Epithelial cell of prostate (primary cell): Measurements from ENCODE around the gene FAM81A.
"Not testable (repeated sequence)": the region's sequence is repeated elsewhere in the genome, so short reads cannot be mapped to it uniquely, and the experiment has no call there.

ENCODE experiments used
- DNase-seq: peaks from one replicate; pipeline ENCODE4 v3.0.0-alpha.2; 2011; ENCODE audit warnings: low read depth, low spot score
- H3K27ac ChIP-seq: fragments of 450-650 bp; 2 replicates; pipeline ENCODE4 v1.5.1; 2017; ENCODE audit warnings: mild to moderate bottlenecking

FAM81A gene

DNA sequence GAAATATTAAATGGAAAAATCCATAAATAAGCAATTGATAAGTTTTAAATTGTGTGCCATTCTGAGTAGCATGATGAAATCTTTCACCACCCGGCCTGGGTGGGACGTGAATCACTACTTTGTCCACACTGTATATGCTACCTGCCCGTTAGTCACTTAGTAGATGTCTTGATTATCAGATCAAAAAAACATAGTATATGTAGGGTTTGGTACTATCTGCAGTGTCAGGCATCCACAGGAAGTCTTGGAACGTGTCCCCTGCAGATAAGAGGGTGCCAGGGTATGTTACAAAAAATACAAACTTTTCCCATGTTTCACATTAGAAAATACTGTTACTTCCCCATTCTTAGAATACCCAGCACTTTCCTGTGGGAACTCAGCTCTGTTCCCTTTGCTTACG is 35.2 kb downstream of the FAM81A start:
- no peak for DNase-seq
- no peak overlapping the region for H3K27ac ChIP-seq

DNA sequence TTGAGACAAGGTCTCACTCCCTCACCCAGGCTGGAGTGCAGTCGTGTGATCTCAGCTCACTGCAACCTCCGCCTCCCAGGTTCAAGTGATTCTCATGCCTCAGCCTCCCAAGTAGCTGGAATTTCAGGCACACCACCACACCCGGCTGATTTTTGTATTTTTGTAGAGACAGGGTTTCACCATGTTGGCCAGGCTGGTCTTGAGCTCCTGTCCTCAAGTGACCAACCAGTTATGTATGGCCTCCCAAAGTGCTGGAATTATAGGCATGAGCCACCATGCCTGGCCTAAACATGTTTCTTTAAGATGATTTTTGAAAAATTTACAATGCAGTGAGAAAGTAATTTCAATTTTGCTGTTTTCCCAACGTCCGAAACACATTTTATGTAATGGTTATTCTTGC is 37.2 kb downstream of the FAM81A start:
- H3K27ac ChIP-seq, DNase-seq: not testable (repeated sequence)

DNA sequence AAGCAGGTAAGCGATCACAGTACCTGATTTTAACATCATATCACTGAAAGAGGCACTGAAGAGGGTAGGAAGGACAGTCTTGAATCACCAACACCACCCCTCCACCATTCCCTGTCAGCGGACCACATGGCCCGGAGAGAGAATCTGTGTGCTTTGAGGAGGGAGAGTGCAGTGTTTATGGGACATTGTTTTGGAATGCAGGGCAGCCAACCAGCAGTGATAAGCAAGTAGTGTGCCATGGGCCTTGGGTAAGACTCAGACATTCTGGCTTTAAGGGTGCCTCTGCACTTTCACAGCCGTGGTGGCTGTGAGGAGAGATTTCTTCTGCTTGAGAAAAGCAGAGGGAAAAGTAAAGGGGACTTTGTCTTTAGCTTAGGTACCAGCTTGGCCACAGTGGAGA is 46.4 kb downstream of the FAM81A start:
- DNase-seq: no peak
- no peak overlapping the region for H3K27ac ChIP-seq

DNA sequence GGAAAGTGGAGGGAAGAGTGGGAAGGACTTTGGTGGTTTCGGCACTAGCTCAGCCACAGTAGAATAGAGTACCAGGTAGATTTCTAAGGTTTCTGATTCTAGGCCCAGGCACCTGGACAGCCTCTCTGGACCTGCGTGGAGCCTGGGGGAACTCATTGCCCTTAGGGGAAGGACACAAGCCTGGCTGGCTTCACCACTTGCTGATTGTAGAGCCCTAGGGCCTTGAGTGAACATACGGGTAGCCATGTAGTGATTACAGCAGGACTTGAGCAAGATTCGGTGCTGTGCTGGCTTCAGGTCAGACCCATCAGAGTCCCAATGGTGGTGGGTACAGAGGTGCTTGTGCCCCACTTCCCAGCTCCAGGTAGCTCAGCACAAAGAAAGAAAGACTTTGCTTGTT is 47.0 kb downstream of the FAM81A start:
- no peak overlapping the region for H3K27ac ChIP-seq
- DNase-seq: no peak

DNA sequence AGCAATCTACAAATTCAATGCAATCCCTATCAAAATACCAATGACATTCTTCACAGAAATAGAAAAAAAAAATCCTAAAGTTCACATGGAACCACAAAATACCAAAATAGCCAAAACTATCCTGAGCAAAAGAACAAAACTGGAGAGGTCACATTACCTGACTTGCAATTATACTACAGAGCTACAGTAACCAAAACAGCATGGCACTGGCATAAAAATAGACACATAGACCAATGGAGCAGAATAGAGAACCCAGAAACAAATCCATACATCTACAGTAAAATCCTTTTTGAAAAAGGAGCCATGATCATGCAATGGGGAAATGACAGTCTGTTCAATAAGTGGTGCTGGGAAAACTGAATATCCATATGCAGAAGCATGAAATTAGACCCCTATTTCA is 51.5 kb downstream of the FAM81A start:
- H3K27ac ChIP-seq, DNase-seq: not testable (repeated sequence)

DNA sequence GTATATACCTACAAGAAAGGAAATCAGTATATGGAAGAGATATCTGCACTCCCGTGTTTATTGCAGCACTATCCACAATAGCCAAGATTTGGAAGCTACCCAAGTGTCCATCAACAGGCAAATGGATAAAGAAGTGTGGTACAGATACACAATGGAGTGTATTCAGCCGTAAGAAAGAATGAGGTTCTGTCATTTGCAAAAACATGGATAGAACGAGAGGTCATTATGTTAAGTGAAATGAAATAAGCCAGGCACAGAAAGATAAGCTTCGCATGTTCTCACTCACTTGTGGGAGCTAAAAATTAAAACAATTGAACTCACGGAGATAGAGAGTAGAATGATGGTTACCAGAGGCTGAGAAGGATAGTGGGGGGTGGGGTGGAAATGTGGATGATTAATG is 53.1 kb downstream of the FAM81A start:
- H3K27ac ChIP-seq: no peak overlapping the region
- no peak for DNase-seq

DNA sequence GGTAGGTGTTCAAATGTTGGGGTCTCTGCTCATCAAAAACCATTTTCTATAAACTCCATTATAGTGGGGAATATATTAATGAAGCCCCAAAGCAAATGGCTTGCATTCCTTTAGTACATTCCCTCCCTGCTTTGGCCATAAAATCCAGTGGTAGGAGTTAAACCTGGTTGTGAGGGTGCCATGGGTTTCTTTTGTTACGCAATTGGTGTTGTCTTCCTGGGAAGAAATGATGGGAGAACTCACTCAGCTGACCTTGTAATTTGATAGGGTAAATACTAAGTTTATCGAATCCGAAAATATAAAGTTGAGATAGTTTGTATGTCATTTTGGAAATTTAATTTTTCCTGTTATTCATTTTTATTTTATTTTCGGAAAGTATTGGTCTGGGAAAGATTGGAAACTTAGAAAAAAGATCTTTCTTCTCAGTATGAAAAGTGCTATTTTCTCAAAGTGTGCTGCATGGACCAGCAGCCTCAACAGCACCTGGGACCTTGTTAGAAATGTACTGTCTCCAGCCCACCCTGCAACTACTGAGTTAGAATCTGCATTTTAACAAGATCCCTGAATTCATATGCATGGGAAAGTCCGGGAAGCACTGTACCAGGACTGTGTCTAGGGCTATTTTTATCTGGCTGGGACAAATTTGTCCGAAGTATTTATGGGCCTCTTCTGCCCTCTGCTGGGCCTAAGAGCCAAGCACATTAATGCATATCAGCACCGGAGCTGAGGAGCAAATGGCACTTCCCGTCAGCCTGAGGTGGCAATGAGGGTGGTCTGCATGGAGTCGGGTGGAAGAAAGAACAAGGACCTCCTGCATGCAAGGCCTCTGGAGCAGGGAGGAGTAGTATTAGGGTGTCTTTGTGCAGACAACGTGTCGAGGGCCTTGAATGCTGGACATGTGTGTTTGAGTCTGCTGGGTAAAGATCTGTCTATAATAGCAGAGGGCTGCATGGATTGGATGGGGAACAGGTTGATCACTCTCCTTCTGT is 54.7 kb downstream of the FAM81A start:
- no peak overlapping the region for H3K27ac ChIP-seq
- no peak for DNase-seq

DNA sequence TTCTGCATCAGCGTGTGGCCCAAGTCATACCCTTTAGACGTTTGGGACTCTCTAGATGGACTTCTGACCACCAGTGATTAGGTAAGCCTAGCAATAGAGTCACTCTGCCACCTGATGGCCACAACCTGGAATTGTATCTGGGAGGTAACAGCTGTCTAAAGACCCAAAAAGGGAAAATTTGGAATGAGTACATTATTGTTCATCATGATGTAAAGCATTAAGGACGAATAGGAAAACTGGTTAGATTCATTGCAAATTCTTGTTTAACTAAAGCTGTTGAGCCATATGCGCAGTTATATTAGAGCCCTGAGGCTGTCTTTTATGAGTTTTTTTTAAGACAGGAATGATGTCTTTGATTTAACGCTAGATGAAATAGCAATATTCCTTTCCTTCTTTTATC is 63.6 kb downstream of the FAM81A start:
- H3K27ac ChIP-seq: no peak overlapping the region
- no peak for DNase-seq

DNA sequence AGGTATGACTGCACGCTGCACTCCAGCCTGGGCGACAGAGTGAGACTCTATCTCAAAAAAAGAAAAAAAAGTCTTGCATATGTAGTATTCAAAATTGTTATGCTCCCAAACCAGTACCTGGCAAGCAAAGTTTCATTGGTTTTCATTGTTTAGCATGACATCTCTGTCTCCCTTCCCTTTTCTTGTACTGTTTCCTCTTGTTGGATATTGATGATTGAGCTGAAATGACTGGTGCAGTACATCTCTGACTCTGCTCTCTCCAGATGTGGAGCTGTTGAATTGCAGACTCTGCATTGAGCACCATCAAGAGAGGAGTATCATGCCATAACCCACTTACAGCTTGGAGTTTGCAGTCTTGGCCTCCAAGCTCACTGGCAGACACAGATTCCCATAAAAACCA is 77.2 kb downstream of the FAM81A start:
- DNase-seq: no peak
- no peak overlapping the region for H3K27ac ChIP-seq

DNA sequence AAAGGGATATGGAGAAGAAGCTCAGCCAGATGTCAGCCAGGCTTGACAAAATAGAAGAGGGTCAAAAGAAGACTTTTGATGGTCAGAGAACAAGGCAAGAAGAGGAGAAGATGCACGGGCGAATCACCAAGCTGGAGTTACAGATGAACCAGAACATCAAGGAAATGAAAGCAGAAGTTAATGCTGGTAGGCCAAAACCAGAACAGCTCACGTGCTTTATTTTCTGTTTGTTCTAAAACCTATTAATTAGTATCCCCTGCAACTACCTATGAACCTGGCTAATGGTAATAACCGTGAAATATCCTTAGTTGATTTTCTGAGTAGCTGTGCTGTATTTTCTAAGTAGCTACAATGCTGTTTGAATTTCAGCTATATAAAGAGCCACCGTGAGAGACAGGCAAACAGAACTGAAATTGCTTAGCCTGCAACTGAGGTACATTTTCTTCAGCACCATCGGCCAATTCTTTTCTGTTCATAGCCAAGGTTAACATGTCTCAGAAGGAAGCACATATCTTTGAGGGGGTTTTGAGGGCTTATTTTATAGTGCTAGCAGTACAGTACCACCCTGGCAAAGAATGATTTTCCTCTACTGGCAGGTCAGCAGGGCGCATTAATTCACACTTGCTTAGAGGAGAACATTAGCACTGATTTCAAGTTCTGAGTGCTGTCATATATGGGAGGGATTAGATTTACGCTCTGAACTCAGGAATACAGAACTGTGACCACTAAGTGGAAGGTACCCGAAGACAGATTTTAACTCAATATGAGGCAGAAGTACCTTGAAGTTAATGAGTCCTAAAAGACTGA is 78.9 kb downstream of the FAM81A start:
- H3K27ac ChIP-seq: no peak overlapping the region
- no peak for DNase-seq

DNA sequence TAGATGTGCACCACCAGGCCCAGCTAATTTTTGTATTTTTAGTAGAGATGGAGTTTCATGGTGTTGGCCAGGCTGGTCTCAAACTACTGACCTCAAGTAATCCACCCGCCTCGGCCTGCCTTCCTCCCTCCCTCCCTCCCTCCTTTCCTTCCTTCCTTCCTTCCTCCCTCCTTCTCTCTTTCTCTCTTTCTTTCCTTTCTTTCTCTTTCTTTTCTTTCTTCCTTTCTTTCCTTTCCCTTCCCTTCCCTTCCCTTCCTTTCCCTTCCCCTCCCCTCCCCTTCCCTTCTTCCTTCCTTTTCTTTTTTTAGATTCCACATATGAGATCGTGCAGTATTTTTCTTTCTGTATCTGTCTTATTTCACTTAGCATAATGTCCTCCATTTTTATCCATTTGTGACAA is 81.3 kb downstream of the FAM81A start:
- no peak overlapping the region for H3K27ac ChIP-seq
- no peak for DNase-seq

DNA sequence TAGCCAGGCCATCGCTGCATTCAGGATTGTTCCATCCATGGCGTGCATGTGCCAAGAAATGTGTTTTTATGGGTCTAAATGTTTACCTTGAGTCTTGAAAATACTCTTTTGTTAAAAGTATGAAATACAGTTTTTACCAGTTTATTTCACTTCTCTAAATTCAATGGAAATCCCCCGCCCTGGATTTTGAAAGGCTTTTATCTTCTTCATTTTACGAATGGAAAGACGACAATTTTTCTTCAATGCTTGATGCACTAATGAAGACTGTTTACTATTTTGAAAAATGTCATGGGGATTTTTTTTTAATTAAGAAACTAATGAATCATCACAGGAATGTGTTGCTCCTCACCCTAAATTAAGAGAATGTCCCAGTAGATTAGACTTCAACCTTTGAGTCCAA is 83.5 kb downstream of the FAM81A start:
- DNase-seq: no peak
- H3K27ac ChIP-seq: no peak overlapping the region

DNA sequence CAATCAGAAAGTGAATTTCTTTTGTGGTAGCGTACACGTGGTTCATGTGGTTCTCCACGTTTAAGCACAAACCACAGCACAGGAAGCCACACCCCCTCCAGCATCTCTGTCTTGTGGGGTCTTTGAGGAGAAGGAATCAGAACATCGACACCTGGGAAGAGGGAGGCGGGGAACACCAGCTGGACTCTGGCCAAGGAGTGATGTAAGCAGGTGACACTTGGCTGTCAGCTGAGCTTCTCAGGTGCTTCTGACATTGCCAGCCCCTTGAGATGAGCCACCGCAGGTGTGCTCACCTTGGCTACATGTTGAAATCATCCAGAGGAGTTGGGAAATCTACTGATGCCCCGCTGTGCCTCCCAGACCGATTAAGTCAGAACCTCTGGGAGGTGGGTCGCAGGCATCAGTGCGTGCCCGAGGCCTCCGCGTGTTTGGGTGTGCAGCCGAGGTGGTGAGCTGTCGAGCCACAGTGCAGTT is 85.0 kb downstream of the FAM81A start:
- H3K27ac ChIP-seq: no peak overlapping the region
- DNase-seq: no peak

DNA sequence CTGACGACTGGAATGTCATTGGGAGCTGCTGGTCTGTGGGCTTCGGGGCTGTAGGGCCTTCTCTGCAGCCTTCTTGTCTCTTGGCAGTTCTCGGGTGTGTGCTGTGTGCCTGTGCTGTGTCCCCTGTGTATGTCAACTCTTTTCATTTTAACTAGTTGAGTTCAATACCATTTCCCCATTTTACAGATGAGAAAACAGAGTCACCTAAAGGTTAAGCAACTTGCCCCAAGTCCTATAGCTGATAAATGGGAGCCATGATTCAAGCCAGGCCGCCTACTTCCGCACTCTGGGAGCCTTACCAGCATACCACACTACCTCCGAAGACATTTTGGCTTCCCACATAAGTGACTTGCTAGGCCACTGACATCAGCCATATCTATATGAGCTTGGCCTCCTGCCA is 85.7 kb downstream of the FAM81A start:
- no peak for DNase-seq
- no peak overlapping the region for H3K27ac ChIP-seq

DNA sequence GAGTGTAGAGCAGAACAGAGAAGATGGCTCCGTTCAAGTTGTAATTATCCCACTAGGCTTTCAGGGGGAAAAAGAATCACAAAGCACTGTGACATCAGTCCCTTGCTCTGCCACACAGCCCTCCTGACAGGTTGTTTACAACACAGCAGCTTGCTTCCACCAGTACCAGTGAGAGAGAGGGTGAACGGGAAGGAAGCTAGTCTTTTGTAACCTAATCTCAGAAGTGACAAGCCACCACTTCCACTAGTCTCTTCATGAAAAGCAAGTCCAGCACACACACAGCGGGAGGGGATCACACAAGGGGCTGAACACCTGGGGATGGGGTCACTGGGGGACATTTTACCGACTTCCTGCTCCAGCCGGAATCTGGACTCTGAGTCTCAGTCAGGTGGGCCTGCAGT is 86.3 kb downstream of the FAM81A start:
- H3K27ac ChIP-seq: no peak overlapping the region
- no peak for DNase-seq

DNA sequence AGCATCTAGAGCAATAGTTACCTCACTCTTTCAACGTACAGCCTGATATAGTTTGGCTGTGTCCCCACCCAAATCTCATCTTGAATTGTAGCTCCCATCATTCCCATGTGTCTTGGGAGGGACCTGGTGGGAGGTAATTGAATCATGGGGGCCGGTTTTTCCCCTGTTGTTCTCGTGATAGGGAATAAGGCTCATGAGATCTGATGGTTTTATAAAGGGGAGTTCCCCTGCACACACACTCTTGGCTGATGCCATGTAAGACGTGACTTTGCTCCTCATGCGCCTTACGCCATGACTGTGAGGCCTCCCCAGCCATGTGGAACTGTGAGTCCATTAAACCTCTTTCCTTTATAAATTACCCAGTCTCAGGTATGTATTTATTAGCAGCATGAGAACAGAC is 88.5 kb downstream of the FAM81A start:
- not testable (repeated sequence) for DNase-seq, H3K27ac ChIP-seq

DNA sequence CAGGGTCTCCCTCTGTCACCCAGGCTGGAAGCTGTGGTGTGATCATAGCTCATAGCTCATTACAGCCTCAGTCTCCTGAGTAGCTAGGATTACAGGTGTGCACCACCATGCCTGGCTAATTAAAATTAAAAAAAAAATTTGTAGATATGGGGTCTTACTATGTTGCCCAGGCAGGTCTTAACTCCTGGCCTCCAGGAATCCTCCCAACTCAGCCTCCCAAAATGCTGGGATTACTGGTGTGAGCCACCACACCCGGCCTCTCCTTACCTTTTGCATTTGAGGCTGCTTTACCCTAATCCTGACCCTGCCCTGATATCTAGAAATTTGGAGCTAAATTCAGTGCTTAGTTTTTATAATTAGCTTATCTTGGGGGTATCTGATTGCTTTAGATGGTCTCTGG is 90.4 kb downstream of the FAM81A start:
- no peak overlapping the region for H3K27ac ChIP-seq

DNA sequence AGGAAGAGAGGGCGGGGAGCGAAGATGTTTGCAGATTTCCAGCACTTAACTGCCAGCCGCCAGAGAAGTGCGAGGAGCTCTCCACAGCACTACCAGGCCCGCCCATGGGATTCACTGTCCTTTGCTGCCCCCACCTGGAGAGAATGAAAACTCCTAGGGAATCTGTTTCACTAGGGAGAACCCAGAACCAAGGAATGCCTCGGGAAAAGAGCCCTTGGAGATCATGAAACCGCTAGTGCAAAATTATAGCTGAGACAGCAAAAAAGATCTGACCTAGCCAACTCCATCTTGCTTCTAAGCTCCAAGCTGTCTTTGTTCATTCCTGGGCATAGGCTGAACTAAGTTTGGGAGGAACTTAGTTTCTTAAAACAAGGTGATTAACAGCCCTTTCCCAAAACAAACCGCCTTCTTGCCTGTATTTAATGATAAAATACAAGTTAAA is 91.0 kb downstream of the FAM81A start:
- H3K27ac ChIP-seq: no peak overlapping the region
- peak; percentile 39 for DNase-seq

More for the DNA sequence above, 90.4 kb downstream of the FAM81A start:
- no peak for DNase-seq

DNA sequence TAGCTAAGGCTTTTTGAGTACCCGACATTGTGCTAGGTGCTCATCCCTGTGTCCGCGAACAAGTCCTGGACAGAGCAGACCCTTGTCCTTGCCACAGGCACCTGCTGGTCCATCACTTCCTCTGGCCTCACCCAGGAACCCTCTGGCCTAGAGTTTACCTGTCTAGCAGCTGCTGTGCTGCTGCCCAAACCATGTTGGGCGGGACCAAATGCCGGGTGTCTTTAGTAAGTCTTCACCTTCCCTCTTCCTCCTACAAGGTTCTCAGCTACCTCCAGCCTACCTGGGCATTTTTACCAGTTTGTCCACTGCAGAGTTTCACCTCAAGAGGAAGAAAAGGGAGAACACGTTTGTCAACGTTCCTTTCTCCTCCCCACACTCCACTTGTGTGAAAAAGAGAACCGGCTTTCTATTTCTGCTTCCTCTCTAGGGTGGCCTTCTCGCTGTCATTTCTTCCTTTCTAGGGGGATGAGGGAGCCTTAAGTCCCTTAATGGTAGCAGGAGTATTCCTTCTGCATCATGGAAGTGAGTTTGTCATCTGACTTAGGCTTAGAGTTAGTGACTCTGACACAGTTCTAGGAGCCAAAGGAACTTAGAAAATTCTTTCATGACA is 93.2 kb downstream of the FAM81A start:
- H3K27ac ChIP-seq: peak overlapping the region; percentile 37
- DNase-seq: peak; percentile 37

DNA sequence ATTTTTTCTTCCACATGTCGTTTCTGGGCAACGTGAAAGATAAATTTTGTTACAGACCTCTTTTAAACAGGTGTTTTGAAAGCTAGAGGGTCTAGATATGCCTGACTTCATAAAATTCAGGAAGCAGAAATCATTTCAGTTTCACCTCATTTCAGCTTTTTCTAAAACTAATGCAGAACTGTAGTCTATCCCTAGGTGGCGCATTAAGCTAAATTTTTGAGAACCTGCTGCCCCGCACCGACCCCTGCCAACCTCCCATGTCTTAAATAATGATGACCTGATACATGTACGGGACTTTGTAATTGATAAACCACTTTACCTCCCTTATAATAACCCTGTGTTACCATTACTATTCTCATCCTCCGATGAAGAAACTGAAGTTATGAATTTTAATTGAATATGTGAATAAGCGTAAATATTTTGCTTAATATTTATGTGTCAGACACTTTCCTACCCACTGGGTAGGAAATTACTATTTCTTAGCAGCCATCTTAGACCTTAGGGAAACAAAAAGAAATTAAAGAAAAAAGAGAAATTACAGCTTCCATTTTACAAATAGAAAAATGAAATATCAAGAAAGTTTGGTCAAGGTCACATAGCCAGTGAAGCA is 94.9 kb downstream of the FAM81A start:
- DNase-seq: no peak
- H3K27ac ChIP-seq: peak overlapping the region; percentile 37
